DMS53 treated with DMSO at 0.1 percent for 48 hours (cell line): Measurements from ENCODE around the gene GSDME.

Experiments
- DNase-seq: peaks from one replicate; lab custom pipeline; 2025; ENCODE audit not compliant: unreplicated experiment; lab: John Stamatoyannopoulos, UW

Gene GSDME

DNA sequence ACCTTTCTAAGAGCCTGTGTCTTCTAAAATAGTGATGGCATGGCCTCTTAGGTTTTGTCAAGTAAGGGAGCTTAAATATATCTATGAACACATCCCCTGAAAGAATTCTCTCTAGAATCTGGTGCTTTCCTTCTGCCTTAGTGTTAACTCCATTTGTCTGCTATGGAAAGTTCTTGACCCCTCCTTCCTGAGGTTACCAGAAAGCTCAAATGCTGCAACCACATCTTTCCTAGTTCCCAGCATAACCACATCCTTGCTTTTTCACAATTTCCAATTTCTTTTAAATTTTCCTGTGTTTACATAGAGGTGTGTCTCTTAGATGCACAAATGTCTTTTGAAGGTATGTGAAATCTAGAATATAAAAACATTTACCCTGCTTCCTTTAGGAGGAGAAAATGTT is 16.4 kb upstream of the GSDME start:
- DNase-seq = no peak

DNA sequence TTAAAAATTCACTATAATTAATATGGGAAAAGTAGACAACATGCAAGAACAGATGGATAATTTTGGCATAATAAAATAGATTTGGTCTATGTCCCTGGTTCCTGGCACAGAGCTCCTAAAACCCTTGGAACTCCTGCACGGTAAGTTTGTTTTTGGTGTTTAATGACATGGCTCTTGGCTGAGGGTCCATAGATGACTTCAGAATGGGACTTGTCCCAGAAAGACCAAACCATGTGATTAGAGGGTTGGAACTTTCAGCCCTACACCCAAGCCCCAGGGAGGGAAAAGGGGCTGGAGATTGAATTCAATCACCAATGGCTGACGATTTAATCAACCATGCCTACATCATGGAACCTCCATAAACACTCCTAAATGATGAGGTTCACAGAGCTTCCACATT is 12.6 kb upstream of the GSDME start:
- no peak for DNase-seq

DNA sequence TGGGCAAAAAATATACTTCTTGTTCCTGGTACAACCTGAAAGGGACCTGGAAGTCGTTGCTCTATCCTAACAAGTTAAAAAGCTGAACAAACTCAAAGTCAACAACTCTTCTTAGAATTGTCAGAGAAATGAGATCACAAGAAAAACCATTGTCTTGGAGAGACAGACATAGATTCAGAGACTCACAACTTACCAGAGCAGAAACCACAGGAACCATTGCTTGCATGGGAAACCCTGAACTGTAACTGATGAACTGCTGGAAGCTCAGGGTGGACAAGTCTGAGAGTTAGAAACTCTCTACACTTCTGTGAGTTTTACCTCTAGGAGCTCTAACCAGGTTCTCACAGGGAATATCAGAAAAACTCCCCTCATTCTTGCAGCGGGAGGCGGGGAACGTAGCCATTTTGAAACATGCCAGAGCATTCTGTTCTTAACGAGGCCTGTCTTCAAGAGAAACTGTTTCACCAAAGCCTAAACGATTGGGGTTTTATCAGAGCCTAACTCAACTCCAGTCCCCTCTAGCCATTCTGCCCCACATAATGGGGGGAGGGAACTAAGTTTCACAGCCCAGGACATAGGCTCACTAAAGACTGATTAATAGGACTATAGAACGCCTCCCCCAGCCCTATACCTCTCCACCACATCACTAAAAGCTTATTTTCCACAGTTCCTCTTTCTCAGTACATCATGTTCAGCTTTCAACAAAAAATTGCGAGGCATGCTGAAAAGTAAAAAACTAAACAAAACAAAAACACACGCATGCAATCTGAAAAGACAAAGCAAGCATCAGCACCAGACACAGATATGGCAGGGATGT is 12.0 kb upstream of the GSDME start:
- no peak for DNase-seq

DNA sequence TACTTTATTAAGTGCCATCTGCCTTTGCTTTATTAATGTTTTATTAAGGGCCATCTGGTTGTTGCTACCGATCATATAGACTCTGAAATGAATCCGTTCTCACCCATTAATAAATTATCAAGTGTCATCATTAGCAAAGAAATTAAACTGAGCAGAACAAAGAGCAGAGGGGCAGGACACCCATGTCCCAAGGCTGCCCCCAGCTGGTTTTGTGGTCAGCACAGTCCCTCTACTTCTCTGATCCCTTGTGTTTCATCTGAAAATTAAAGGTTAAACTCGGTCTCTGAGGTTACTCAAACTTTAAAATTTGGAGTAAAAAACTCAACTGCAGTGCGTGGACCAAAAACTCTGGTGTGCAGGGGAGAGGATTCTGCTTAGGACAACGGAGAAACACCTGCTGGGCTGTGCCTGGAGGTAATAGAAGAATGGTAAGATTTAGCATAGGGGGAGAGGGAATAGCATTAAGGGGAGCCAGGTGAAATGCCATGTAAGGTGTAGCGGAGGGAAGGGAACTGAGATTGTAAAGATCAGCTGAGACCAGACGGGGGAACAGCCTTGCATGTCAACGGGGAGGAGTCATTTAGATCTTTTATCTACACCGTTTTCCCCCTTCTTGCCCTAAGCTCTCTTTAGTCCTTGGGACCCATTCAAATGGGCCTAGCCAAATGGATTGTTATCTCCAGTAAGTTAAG is 10.8 kb upstream of the GSDME start:
- DNase-seq = no peak

DNA sequence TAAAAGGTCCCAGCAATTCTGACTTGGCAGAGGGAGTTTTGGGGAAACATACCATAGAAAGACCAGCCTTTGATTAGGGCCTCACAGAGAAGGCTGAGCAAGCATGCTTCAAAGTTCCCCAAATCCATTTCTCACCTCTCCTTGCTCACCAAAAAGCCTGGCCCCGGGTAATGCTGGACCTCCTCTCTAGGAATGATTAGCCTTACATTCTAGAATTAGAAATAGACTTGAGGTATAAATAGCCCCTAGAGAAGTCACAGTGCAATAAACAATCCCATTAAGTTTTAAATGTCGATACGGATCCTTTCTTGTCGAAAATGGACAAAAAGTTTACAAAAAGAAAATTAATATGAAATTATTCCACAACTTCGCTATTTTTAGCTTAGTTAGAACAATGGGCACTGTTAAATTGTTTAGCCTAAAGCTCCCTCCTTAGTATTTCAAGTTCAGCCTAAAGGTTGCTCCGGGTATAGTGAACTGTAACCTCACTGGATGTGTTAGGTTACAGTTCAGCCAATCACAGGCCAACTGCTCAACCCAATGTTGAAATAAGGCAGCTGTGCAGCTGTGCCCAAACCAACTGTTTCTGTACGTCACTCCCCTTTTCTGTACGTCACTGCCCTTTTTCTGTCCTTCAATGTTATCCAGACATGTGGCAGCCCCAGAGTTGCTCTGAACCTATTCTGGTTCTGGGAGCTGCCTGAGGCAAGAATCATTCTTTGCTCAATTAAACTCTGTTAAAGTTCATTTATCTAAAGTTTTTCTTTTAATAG is 7.9 kb upstream of the GSDME start:
- DNase-seq = no peak

DNA sequence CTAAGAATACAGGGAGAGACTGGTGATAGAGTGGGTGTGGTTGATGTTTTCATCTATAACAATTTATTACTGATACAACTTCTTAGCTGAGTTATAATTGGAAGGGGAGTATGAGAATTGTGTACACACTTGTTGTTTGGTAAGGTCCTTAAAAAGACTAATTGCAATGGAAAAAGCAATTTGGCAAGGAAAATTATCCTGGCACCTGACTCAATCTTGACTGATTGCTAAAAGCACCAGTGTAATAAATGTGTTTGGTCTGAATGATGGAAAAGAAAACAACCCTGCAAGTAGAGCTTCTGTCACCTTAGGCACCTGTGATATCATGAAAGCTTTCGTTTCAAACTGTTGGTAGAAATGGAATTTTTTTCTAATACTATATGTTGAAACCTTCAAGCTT is 6.7 kb upstream of the GSDME start:
- no peak for DNase-seq

DNA sequence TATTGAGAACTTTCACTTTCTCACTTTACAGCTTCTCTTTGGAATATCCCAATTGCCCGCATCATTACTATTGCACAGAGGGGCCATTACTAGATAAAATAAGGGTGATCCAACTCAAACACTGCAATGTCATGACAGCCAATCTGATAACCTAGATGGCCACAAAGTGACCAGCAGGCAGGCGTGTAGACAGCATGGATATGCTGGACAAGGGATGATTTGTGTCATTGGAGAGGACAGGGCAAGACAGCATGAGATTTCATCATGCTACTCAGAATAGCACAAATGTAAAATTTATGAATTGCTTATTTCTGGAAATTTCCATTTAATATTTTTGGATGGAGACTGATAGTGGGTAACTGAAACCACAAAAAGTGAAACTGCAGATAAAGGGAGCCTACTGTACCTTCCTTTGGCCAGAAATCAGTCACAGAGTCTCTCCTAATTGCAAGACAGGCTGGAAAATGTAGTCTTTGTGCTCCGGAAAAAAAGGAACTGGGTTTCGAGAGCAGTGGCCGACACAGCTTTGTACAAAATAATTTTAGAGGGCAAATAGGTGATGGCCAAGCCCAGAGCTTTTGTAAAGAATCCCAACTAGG is 6.1 kb upstream of the GSDME start:
- no peak for DNase-seq

DNA sequence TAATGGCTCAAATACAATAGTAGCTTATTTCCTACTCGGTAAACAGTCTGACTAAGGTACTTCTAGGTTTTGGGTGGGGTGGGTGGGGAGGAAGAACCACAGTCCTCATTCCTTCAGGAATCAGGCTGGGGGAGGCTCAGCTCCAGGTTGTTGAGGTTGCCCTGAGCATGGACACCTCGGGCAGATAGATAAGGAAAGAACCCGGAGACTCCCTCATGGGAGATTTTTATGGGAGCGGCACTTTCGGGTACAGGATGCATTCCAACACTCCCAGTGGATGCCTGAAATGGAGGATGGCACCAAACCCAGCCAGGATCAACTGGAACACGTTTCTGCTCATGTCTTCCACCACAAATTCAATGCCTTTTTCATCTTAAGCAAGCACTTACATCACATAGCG is 5.5 kb upstream of the GSDME start:
- DNase-seq = no peak

DNA sequence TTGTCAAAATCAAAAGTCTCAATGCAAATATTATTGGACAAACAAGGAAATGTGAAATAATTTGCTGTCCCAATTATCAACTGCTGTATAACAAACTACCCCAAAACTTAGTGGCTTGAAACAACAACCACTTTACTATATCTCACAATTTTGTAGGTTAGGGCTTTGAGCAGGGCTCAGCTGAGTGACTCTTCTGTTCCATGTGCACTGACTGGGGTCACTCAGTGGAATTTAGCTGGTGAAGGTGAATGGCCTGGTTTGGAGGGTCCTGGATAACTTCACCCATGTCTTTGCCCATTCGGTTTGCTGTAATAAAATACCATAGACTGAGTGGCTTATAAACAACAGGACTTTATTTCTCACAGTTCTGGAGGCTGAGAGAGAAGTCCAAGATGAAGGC is 3.7 kb upstream of the GSDME start:
- DNase-seq = no peak

DNA sequence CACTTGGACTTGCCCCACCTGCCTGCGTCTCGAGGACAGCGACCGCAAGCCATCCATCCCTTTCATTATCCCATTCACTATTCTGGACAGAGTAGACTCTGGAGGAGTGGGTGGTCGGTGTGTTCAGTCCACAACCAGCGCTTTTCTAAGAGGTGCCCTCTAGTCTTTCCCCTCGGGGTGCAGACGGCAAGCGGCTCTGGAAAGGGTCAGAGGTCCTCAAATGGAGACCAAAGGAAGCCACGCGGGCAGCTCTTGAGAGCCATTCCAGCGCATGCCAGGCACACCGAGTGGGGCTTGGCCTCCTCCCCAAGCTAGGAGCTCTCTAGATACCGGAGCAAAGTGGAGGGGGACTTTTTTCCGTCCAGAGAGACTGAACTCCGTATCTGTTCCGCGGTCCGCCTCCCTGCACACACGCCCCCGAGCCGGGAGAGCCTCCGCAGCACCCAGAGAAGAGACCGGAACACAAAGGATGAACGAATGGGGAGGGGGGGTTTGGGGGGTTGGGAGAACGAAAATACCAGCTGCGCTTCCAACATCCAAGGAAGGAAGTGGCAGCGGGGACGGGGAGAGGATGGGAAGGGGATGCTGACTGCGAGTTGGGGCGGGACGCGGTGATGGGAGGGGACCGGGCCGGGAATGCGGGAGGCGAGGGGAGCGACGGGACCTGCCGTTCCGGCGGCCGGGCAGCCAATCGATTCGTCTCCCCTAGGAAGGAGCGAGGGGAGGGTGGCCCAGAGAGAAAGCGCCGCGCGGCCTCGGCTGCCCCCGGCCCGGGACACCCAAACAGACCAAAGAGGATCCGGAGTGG is 515 bp downstream of the GSDME start:
- DNase-seq = peak; percentile 60

DNA sequence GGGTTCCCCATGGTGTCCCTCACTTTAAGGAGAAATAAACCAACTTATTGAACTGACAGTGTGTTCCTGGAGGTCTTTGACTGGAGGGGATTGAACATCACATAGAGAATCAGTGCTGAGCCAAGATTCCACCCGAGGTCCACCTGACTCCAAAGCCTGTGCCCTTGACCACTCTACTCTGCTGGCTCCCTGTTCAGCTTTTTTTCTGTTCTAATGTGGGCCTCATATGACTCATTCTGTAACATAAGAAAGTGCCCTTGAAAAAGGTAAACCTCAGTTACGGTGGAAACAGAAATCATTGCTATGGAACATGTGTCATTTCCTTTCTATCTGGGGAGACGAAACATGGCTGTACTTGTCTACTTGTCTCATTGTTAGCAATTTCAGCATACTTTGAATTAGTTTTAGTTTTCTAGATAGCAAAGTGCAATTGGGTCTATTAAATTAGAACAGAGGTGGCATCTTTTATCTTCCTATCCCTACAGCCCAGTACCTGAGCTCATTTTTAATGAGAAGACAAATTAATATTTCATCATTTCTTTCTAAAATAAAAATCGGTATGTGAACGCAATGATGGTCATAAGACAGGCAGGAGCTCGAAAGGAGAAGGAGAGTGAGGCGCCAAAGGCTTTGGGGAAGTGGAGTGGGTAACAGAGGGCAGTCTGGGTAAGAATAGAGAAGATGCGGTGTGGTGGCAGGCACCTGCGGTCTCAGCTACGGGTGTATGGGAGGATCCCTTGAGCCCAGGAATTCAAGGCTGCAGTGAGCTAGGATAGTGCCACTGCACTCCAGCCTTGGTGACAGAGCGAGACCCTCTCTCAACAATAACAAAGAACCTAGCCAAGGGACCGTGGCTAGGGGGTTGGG is 1.5 kb downstream of the GSDME start:
- peak; percentile 86 for DNase-seq

DNA sequence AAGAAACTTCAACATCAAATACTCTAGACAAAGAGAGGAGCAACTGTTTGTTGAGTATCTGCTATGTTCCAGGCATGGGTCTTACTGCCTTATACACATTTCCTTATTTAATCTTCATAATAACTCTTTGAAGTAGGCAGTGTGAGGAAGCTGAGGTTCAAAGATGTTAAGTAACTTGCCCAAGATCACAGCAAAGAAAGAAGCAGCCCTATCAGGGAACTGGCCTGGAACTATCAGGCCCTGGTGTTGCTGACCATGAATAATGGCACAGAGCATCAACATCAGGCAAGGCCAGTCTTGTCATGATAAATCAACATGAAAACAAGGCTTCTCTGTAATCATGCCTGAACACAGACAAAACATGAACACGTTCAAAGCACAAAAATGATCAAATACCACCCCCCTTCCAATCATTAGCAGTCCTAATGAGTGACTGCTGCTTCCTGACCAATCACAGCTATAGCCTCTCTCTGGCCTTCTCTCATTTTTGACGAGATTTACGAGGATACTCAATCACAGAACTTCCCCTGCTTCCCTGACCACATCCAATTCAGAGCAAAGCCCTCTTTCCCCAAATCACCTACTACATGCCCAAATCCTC is 2.3 kb downstream of the GSDME start:
- DNase-seq = no peak

DNA sequence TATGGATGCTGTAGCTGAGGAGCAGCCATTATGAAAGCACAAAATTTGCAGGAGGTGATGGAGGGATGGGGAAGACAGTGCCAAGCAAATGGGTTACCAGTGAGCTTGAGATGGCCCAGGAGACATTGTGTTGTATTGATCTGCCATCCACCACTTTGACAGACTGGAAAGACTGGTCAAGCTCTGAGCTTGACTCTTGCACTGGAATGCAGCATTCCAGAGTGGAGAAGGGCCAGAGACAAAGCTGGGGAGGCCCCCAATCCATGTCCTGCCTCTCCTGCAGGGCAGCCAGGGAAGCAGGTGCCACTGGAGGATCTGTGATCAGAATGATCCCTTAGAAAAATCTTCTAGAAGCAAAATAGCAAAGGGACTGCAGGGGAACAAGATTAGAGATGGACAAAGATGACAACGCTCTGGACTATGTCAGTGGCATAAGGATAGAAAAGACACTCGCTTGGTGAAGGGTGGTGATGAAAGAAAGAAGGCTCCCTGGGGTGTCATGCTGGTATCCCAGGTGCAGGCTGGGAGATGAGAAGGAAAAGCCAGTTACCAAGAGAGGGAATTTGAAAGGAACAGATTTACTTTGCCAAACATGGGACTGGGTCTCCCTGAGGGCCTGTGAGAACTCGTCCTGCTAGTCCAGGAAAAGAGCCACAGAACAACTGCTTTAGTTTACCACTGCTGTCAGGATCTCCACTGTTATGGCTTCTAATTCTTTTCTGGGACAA is 5.0 kb downstream of the GSDME start:
- DNase-seq = no peak

DNA sequence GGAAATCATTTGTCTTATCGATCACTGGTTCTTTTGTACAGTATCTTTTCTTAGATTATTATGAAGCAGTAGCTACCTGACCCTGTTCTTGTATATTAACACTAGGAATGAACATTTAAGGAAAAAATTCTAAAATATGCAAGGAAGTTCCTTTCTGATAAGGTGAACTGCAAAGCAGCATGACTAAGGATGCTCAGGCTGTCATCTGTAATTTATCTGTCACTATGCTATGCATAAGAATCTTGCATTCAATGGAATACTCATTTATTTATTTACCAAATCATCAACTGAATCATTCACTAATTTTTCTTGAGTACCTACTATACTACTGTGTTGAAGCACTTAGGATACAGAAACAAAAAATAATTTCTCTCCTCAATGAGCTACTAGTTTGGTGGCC is 5.8 kb downstream of the GSDME start:
- no peak for DNase-seq

DNA sequence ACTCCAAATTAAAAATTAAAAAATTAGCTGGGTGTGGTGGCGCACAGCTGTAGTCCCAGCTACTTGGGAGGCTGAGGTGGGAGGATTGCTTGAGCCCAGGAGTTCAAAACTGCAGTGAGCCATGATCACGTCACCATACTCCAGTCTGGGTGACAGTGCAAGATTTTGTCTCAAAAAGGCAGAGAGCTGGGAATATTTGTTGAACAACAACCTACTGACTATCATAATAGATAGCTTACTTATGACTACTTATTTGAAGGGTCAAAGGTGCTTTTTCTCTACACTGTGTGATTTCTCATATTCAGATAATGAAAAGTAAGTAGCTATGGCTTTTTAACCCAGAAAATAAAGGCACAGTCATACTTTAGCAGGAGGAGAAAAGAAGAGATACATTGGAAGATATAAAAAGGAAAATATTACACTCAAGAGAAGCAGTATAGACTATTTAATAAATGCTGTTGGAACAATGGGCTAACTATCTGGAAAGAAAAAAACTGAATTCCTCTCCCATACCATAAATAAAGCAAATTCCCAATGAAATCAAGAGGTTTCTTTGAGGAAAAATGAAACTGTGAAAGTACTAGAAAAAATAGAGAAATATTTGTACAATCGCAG is 6.7 kb downstream of the GSDME start:
- no peak for DNase-seq

DNA sequence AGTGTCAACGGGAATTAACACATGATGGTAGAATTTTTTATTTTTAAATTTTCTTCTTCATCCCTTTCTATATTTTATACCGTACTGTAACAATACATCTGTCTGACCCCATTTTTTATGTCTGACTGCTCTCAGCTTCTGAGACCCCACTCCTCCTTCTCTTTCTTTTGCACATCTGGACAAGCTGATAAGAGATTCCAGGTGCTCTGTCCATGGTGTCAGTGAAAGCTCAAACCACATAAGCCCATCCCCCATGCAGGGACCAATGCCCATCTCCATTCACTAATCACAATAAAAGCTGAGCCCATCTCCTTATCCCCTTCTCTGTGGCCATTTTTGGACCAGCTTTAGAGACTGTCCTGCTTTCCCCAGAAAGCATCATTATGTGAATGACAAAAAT is 8.7 kb downstream of the GSDME start:
- no peak for DNase-seq

DNA sequence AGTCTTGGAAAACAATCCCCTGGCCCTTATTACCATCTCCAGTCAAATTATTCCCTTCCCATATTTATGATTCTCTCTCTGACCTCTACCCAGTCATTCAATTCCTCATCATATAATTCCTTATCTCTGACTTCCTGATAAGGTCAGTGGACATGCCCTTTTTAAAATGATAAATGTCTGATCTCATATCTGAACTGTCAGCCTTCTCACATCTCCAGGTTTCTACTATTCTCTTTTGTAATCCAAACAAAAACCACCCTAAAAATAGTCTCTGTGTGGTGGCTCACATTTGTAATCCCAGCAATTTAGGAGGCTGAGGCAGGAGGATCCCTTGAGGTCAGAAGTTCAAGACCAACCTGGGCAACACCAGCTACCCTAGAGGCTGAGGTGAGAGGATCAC is 11.9 kb downstream of the GSDME start:
- no peak for DNase-seq

DNA sequence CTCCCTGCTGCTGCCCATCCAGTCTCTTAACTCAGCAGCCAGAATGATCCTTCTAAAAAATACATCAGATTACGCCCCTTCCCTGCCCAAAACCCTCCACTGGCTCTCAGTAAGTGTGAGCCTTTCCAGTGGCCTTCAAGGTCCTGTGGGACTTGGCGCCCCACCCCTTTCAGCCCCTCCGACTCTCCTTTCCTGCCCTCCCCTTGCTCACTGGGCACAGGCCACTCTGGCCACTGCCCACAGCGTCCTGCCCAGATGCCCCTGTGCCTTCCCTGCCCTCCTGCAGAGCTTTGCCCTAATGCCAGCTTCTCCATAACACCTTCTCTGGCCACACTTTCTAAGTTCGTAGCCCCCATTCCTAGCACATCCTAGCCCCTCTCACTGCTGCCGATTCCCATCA is 13.8 kb downstream of the GSDME start:
- no peak for DNase-seq
